K562 (cell line): ENCODE results near the gene MAN2B1. TPM values are rescaled to one million over a fixed set of nuclear protein-coding genes. Genes with fewer than 3 reads are reported as not detected.

Experiments
- CHD7 ChIP-seq: fragments of 200-600 bp; sonication (generic); IDR thresholded peaks from one replicate; pipeline ENCODE4 v1.6.1; 2012; ENCODE audit warnings: mild to moderate bottlenecking, low read depth, low read length, inconsistent platforms
- polyA plus RNA-seq, 8 experiments: library from polyadenylated mRNA; depleted of rRNA in 4 of 8; stranded (reverse) in 5 of 8; unstranded in 3 of 8; fragments of >200 nt; fragmentation: Nextera tagmentation in 2 of 8; fragmentation: Illumina TruSeq in 1 of 8; extraction: Ambion mirVana in 2 of 8; extraction: Trizol in 1 of 8; gene quantifications; 2 replicates each; pipeline versions ENCODE4 v1.2.1 to v1.2.3, GENCODE V29; 2011 to 2014; ENCODE audit warnings: inconsistent platforms in 1 of 8, missing spikeins in 1 of 8
- total RNA-seq, 7 experiments: library from RNA; depleted of rRNA in 6 of 7; stranded (reverse); fragments of >200 nt in 6 of 7; fragmentation: Illumina TruSeq in 2 of 7; extraction: Trizol in 2 of 7; gene quantifications; 2 replicates each; pipeline versions ENCODE4 v1.2.1 to v1.2.3, GENCODE V29; 2011 to 2021; ENCODE audit warnings: low replicate concordance in 1 of 7

MAN2B1 gene
- total and polyA plus RNA-seq, 9 of the 15 experiments (the other 6 are each of a cell fraction or from before 2014, with no cell fraction given): 0.59 to 33.8 (median 11.4) TPM

- no peak for TF ChIP-seq CHD7
Observed at GRCh38 chr19:12705654-12706331, 39.3 kb upstream of the MAN2B1 start (continued).
